Glutamatergic neuron (in vitro differentiated cells): ENCODE results near the gene FGF2. TPM values are rescaled to one million over a fixed set of nuclear protein-coding genes. Genes with fewer than 3 reads are reported as not detected.

Experiments
- DNase-seq: peaks from one replicate; pipeline ENCODE4 v3.0.0; 2022
- H3K27ac Mint-ChIP-seq: one replicate; pipeline ENCODE4 v1.8.0; 2020; ENCODE audit warnings: mild to moderate bottlenecking, mixed read lengths, inconsistent platforms; ENCODE audit not compliant: unreplicated experiment
- H3K27me3 Mint-ChIP-seq: one replicate; pipeline ENCODE4 v1.8.0; 2020; ENCODE audit warnings: mild to moderate bottlenecking, moderate library complexity, mixed read lengths, inconsistent platforms; ENCODE audit not compliant: unreplicated experiment
- H3K36me3 Mint-ChIP-seq: one replicate; pipeline ENCODE4 v1.8.0; 2020; ENCODE audit warnings: mild to moderate bottlenecking, mixed read lengths, inconsistent platforms; ENCODE audit not compliant: unreplicated experiment
- H3K4me1 Mint-ChIP-seq: one replicate; pipeline ENCODE4 v1.8.0; 2020; ENCODE audit warnings: mild to moderate bottlenecking, low read depth, mixed read lengths, inconsistent platforms; ENCODE audit not compliant: unreplicated experiment
- H3K4me3 Mint-ChIP-seq: one replicate; pipeline ENCODE4 v1.8.0; 2020; ENCODE audit warnings: mild to moderate bottlenecking, mixed read lengths, inconsistent platforms; ENCODE audit not compliant: unreplicated experiment
- H3K9me3 Mint-ChIP-seq: one replicate; pipeline ENCODE4 v1.8.0; 2020; ENCODE audit warnings: mild to moderate bottlenecking, moderate library complexity, mixed read lengths, inconsistent platforms; ENCODE audit not compliant: unreplicated experiment
- CTCF ChIP-seq: fragments of 200-600 bp; sonication (generic); IDR thresholded peaks from one replicate; pipeline ENCODE4 v1.5.0; 2021; ENCODE audit not compliant: partially characterized antibody, unreplicated experiment
- total RNA-seq: library from RNA; stranded (reverse); fragmentation: NEBNext Ultra II Directional; extraction: Animal tissue kit (Norgen Biotek cat#: 25700); gene quantifications from one replicate; pipeline ENCODE4 v1.2.1, GENCODE V29; 2021; ENCODE audit not compliant: unreplicated experiment

FGF2 gene
- total RNA-seq, 1 donor from 2014 or later: 2.9 TPM

GRCh38 chr4:122901247-122902010, 74.8 kb downstream of the FGF2 start:
- TF ChIP-seq CTCF: no peak
- Mint-ChIP-seq H3K36me3 (no peaks in the 10 kb centered on the region), H3K27me3 (no peaks in the 10 kb centered on the region), H3K27ac (no peak overlapping the region), H3K4me1 (peaks cover 2% of the 10 kb centered on the region), H3K9me3 (peaks cover 2% of the 10 kb centered on the region), H3K4me3 (no peak overlapping the region)
- no peak for DNase-seq

- H3K9me3 Mint-ChIP-seq: peaks cover 2% of the 10 kb centered on the region
- peaks cover 2% of the 10 kb centered on the region for H3K4me1 Mint-ChIP-seq
- H3K4me3 Mint-ChIP-seq: no peak overlapping the region
- no peak for DNase-seq
- no peak for TF ChIP-seq CTCF
- no peaks in the 10 kb centered on the region for H3K36me3 Mint-ChIP-seq
- no peak overlapping the region for H3K27ac Mint-ChIP-seq
- no peaks in the 10 kb centered on the region for H3K27me3 Mint-ChIP-seq
Observed at GRCh38 chr4:122903766-122904288, 77.2 kb downstream of the FGF2 start.

GRCh38 chr4:122906859-122907305, 80.3 kb downstream of the FGF2 start:
- DNase-seq: no peak
- no peaks in the 10 kb centered on the region for H3K36me3 Mint-ChIP-seq
- H3K4me1 Mint-ChIP-seq: peaks cover 2% of the 10 kb centered on the region
- no peaks in the 10 kb centered on the region for H3K9me3 Mint-ChIP-seq
- H3K27me3 Mint-ChIP-seq: no peaks in the 10 kb centered on the region
- H3K4me3 Mint-ChIP-seq: no peak overlapping the region
- H3K27ac Mint-ChIP-seq: no peak overlapping the region
- no peak for TF ChIP-seq CTCF

- Mint-ChIP-seq H3K36me3 (no peaks in the 10 kb centered on the region), H3K4me1 (peaks cover 2% of the 10 kb centered on the region), H3K4me3 (no peak overlapping the region), H3K27ac (no peak overlapping the region), H3K27me3 (no peaks in the 10 kb centered on the region), H3K9me3 (no peaks in the 10 kb centered on the region)
- no peak for DNase-seq
- TF ChIP-seq CTCF: no peak
Observed at GRCh38 chr4:122908223-122908622, 81.6 kb downstream of the FGF2 start.

GRCh38 chr4:122909683-122910082, 83.1 kb downstream of the FGF2 start:
- no peak overlapping the region for H3K27ac Mint-ChIP-seq
- H3K4me1 Mint-ChIP-seq: no peaks in the 10 kb centered on the region
- no peak for TF ChIP-seq CTCF
- H3K36me3 Mint-ChIP-seq: no peaks in the 10 kb centered on the region
- no peak overlapping the region for H3K4me3 Mint-ChIP-seq
- DNase-seq: no peak
- H3K9me3 Mint-ChIP-seq: no peaks in the 10 kb centered on the region
- H3K27me3 Mint-ChIP-seq: no peaks in the 10 kb centered on the region
